ENCODE measurements around the gene ELOVL6. TPM values are rescaled to one million over a fixed set of nuclear protein-coding genes. Genes with fewer than 3 reads are reported as not detected.

ELOVL6 gene
- total and polyA plus RNA-seq, 7 donors, result 1.2 to 43.6 (median 4.7) TPM

DNA sequence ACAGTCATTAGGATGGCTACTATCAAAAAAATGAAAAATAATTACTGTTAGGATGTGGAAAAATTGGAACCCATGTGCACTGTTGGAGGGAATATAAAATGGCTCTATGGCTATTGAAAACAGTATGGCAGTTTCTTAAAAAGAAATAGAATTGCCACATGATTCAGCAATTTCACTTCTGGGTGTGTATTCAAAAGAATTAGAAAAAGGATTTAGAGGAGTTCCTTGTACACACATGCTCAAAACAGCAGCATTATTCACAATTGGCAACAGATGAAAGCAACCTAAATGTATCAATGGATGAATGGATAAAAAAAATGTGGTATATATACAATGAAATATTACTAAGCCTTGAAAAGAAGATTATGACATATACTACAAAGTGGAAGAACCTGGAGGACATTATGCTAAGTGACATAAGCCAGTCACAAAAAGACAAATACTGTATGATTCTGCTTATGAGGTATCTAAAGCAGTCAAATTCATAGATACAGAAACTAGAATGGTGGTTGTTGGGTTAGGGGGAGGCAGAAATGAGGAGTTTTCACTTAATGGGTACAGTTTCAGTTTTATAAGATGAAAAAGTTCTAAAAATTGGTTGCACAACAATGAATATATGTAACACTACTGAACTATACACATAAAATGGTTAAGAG, 123.2 kb downstream of the ELOVL6 start:
- intact Hi-C loops (cut with DNase I), result no loop called here
- Histone ChIP-seq H3K9me3 (no peaks in the 10 kb centered on the region), H3K27ac (no peak overlapping the region), H3K27me3 (no peaks in the 10 kb centered on the region), H3K4me1 (no peaks in the 10 kb centered on the region), H3K4me3 (no peak overlapping the region), H3K36me3 (no peaks in the 10 kb centered on the region)
- no peak for DNase-seq
- TF ChIP-seq, protein P1, sequence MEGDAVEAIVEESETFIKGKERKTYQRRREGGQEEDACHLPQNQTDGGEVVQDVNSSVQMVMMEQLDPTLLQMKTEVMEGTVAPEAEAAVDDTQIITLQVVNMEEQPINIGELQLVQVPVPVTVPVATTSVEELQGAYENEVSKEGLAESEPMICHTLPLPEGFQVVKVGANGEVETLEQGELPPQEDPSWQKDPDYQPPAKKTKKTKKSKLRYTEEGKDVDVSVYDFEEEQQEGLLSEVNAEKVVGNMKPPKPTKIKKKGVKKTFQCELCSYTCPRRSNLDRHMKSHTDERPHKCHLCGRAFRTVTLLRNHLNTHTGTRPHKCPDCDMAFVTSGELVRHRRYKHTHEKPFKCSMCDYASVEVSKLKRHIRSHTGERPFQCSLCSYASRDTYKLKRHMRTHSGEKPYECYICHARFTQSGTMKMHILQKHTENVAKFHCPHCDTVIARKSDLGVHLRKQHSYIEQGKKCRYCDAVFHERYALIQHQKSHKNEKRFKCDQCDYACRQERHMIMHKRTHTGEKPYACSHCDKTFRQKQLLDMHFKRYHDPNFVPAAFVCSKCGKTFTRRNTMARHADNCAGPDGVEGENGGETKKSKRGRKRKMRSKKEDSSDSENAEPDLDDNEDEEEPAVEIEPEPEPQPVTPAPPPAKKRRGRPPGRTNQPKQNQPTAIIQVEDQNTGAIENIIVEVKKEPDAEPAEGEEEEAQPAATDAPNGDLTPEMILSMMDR (IDR thresholded peaks at IDR 0.05), result no peak
- TF ChIP-seq EP300 (IDR thresholded peaks at IDR 0.05) (no peak), POLR2A (IDR thresholded peaks at IDR 0.05) (no peak), POLR2AphosphoS5 (IDR thresholded peaks at IDR 0.05) (no peak)

DNA sequence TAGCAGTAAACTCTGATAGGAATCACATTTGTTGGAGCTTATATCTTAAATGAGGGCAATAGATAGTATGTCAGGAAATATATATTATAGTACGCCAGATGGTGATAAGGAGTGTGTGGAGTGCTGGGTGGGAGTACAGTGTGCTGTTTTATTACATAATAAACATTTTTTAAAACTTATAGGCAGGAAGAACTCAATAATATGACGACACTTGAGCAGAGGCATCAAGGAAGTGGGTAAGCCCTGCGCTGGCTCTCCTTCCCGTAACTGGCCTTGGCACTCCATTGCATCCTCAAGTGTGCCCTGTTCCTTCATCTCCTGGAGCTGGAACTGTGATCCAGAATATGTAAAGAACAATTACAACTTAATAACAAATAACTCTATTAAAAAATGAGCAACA, 123.8 kb downstream of the ELOVL6 start:
- WGBS, 2 donors, result 29 to 52% methylated on average over 4 of the region's 4 CpGs
- no peaks in the 10 kb centered on the region for H3K9me3 ChIP-seq
- no peak overlapping the region for H3K27ac ChIP-seq
- H3K4me3 ChIP-seq, result no peak overlapping the region
- H3K27me3 ChIP-seq, result no peaks in the 10 kb centered on the region
- H3K36me3 ChIP-seq, result no peaks in the 10 kb centered on the region
- DNase-seq, result no peak
- H3K4me1 ChIP-seq, result no peaks in the 10 kb centered on the region
- intact Hi-C loops (cut with DNase I), result no loop called here
- TF ChIP-seq, protein P1 (IDR thresholded peaks at IDR 0.05), result no peak
- no peak for TF ChIP-seq POLR2AphosphoS5 (IDR thresholded peaks at IDR 0.05)
- no peak for TF ChIP-seq POLR2A (IDR thresholded peaks at IDR 0.05)
- no peak for TF ChIP-seq EP300 (IDR thresholded peaks at IDR 0.05)

- Histone ChIP-seq H3K4me1 (no peaks in the 10 kb centered on the region), H3K27me3 (no peaks in the 10 kb centered on the region), H3K4me3 (no peak overlapping the region), H3K9me3 (no peaks in the 10 kb centered on the region), H3K27ac (no peak overlapping the region), H3K36me3 (no peaks in the 10 kb centered on the region)
- no peak for DNase-seq
- intact Hi-C loops (cut with DNase I), result no loop called here
- 62 to 94% methylated on average over 10 of the region's 10 CpGs for WGBS, 2 donors
- TF ChIP-seq POLR2AphosphoS5 (IDR thresholded peaks at IDR 0.05), result no peak
- TF ChIP-seq EP300 (IDR thresholded peaks at IDR 0.05), result no peak
- TF ChIP-seq, protein P1 (IDR thresholded peaks at IDR 0.05), result no peak
- TF ChIP-seq POLR2A (IDR thresholded peaks at IDR 0.05), result no peak
Measured at GRCh38 chr4:110073053-110073845, 125.2 kb downstream of the ELOVL6 start.

DNA sequence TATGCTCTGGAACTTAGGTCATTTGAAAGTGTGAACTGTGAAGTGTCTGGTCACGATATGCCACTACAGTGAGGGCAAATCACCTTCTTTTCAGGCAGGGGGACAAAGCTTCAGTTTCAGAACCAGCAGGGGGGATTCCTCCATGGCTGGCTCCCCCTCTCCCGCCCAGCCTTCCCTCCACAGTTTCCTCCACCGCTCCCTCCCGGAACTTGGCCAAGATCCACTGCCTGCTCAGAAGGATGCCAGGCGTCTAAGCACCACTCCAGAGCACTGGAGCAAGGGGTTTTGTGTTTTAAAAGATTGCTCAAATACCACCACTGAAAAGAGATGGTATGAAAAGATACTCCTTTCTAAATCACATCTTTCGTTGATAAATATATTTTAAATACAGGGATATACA, 126.9 kb downstream of the ELOVL6 start:
- Histone ChIP-seq H3K9me3 (no peaks in the 10 kb centered on the region), H3K27ac (no peak overlapping the region), H3K27me3 (no peaks in the 10 kb centered on the region), H3K36me3 (no peaks in the 10 kb centered on the region), H3K4me1 (no peaks in the 10 kb centered on the region), H3K4me3 (no peak overlapping the region)
- 45 to 79% methylated on average over 6 of the region's 6 CpGs for WGBS, 2 donors
- no peak for TF ChIP-seq POLR2A (IDR thresholded peaks at IDR 0.05)
- no peak for TF ChIP-seq POLR2AphosphoS5 (IDR thresholded peaks at IDR 0.05)
- no peak for TF ChIP-seq EP300 (IDR thresholded peaks at IDR 0.05)
- TF ChIP-seq, protein P1 (IDR thresholded peaks at IDR 0.05), result no peak
- intact Hi-C loops (cut with DNase I), result no loop called here
- DNase-seq, result no peak
